Measurements from ENCODE around the gene CCL2. TPM values are rescaled to one million over a fixed set of nuclear protein-coding genes. Genes with fewer than 3 reads are reported as not detected.

CCL2 gene
- total RNA-seq, 1 experiment from 2014 or later, result 1.4 TPM

GRCh38 chr17:34246881-34247280 lies 8.2 kb upstream of the CCL2 start:
- Histone ChIP-seq H2BK20ac (ENCODE audit: low read depth, low read length, poor library complexity, severe bottlenecking) (no peak overlapping the region), H3K79me1 (ENCODE audit: insufficient read depth, low read depth, low read length, poor library complexity, severe bottlenecking) (no peaks in the 10 kb centered on the region), H3K4ac (ENCODE audit: low read depth, low read length) (no peak overlapping the region), H3K4me1 (ENCODE audit: insufficient read depth, low read length) (no peaks in the 10 kb centered on the region; the same call in 1 of the 2 replicates), H3K18ac (ENCODE audit: insufficient read length, low read depth, low read length) (no peak overlapping the region), H3K79me2 (ENCODE audit: insufficient read depth, low read length) (no peaks in the 10 kb centered on the region), H2BK5ac (ENCODE audit: insufficient read length, low read length) (no peak overlapping the region), H4K20me1 (ENCODE audit: control insufficient read depth, insufficient read depth, insufficient read length) (no peaks in the 10 kb centered on the region), H2BK15ac (ENCODE audit: low read depth, low read length) (no peak overlapping the region), H3K27ac (ENCODE audit: insufficient read length, low read depth, low read length) (no peak overlapping the region), H3K56ac (ENCODE audit: insufficient read length, low read depth, low read length) (no peak overlapping the region), H2BK12ac (ENCODE audit: insufficient read length, low read depth, low read length) (no peak overlapping the region), H4K8ac (replicated peaks; ENCODE audit: insufficient read length, low read depth, low read length) (no peak overlapping the region), H3K9ac (ENCODE audit: extremely low read depth, insufficient read length, low read length) (no peak overlapping the region), H4K5ac (ENCODE audit: insufficient read length, low read depth, low read length) (no peak overlapping the region), H2AFZ (ENCODE audit: low read length) (no peak overlapping the region), H3K4me2 (ENCODE audit: insufficient read depth, insufficient read length, low read length) (no peak overlapping the region), H2AK5ac (ENCODE audit: insufficient read length, low read length) (no peak overlapping the region), H3K23ac (ENCODE audit: insufficient read length, low read depth, low read length) (no peak overlapping the region), H3T11ph (ENCODE audit: low read length) (no peak overlapping the region), H3K14ac (ENCODE audit: insufficient read depth, low read length) (no peak overlapping the region), H3K27me3 (ENCODE audit: insufficient read depth, low read length) (no peaks in the 10 kb centered on the region), H2BK120ac (ENCODE audit: low read depth, low read length, poor library complexity, severe bottlenecking) (no peak overlapping the region), H4K91ac (ENCODE audit: insufficient read length, low read depth, low read length) (no peak overlapping the region), H3K9me3 (ENCODE audit: control insufficient read depth, low read depth, low read length) (no peaks in the 10 kb centered on the region), H3K23me2 (ENCODE audit: insufficient read length, low read depth, low read length, poor library complexity, severe bottlenecking) (no peaks in the 10 kb centered on the region)
- H3K9me3 Mint-ChIP-seq, result no peaks in the 10 kb centered on the region
- no peak overlapping the region for H3K4me3 Mint-ChIP-seq
- TF ChIP-seq CTCF (conservative IDR thresholded peaks at IDR 0.05), result no peak
- no CpG with 5 or more reads among the region's 3 CpGs for WGBS (ENCODE audit: extremely low coverage, insufficient read length, low lambda C conversion rate)
- H3K36me3 Mint-ChIP-seq (ENCODE audit: insufficient read depth in 1 of 3, low read depth in 3 of 3), result no peaks in the 10 kb centered on the region; a peak in 1 of 7 replicates
- DNase-seq, result no peak
- peaks cover 24 to 26% of the 10 kb centered on the region in 2 experiments for H3K4me1 Mint-ChIP-seq
- H3K27me3 Mint-ChIP-seq (ENCODE audit: low read depth), result peaks cover 2% of the 10 kb centered on the region
- H3K27ac Mint-ChIP-seq, result no peak overlapping the region
